GM12878 (cell line): ENCODE measurements around the gene CAPN10. TPM values are rescaled to one million over a fixed set of nuclear protein-coding genes. Genes with fewer than 3 reads are reported as not detected.

Source experiments
- ATAC-seq: fragments of 200-7000 bp; cut with Tn5 transposase; 3 replicates; pipeline ENCODE4 v1.9.1; 2020; ENCODE audit warnings: mild to moderate bottlenecking, moderate library complexity
- BruUV-seq: library from RNA; stranded (reverse); fragments of 400-500 nt; replicated peaks from 2 replicates; lab custom pipeline; 2021; lab: Mats Ljungman, UMichigan
- CTCF ChIA-PET: fragments of 300-600 bp; sonication (Branson Sonifier 250); formaldehyde crosslinking; extraction: SDS; loops from one replicate; lab custom pipeline; 2021; ENCODE audit warnings: inconsistent platforms; lab: Yijun Ruan, JAX
- POLR2A ChIA-PET: fragments of 350-600 bp; formaldehyde crosslinking; extraction: SDS; loops from one replicate; lab custom pipeline; 2021; ENCODE audit warnings: inconsistent platforms; lab: Charles Lee
- RAD21 ChIA-PET: fragments of 300-600 bp; sonication (Branson Sonifier 250); formaldehyde crosslinking; loops from one replicate; lab custom pipeline; 2023; ENCODE audit warnings: antibody characterized with exemption; ENCODE audit not compliant: unreplicated experiment; lab: Charles Lee
- SMC1A ChIA-PET: fragments of 300-600 bp; sonication (Branson Sonifier 250); formaldehyde crosslinking; loops from one replicate; lab custom pipeline; 2023; ENCODE audit not compliant: unreplicated experiment, uncharacterized antibody; lab: Charles Lee
- DNase-seq: peaks from one replicate; pipeline ENCODE4 v3.0.0-alpha.2; 2011; ENCODE audit warnings: low read depth, low spot score
- FAIRE-seq: peaks from 3 replicates; lab custom pipeline; 2011; peaks lifted over from hg19 to GRCh38; lab: Jason Lieb, UNC
- H2AFZ ChIP-seq: 2 replicates; pipeline ENCODE4 v1.6.0; 2011; ENCODE audit warnings: low read depth, low read length, control low read depth; ENCODE audit not compliant: control insufficient read depth
- H3K27ac ChIP-seq: 2 replicates; pipeline ENCODE4 v1.5.1; 2011; ENCODE audit warnings: control low read depth; ENCODE audit not compliant: control insufficient read depth, insufficient read depth
- H3K27me3 ChIP-seq, 2 experiments: replicated peaks in 1 of 2; 2 replicates each; pipeline versions ENCODE4 v1.6.0 to v1.6.1; 2011; ENCODE audit warnings: low read length in 1 of 2; ENCODE audit not compliant: control insufficient read depth in 2 of 2, insufficient read depth in 2 of 2
- H3K36me3 ChIP-seq, 2 experiments: 2 replicates each; pipeline ENCODE4 v1.5.1; 2011; ENCODE audit warnings: low read length in 1 of 2; ENCODE audit not compliant: control insufficient read depth in 2 of 2, insufficient read depth in 2 of 2
- H3K4me1 ChIP-seq: 2 replicates; pipeline ENCODE4 v1.6.1; 2011; ENCODE audit warnings: mild to moderate bottlenecking, low read length, moderate library complexity, mixed read lengths; ENCODE audit not compliant: control insufficient read depth, insufficient read depth
- H3K4me2 ChIP-seq: 2 replicates; pipeline ENCODE4 v1.6.0; 2011; ENCODE audit warnings: control low read depth; ENCODE audit not compliant: control insufficient read depth, insufficient read depth
- H3K4me3 ChIP-seq: fragments of 200-600 bp; sonication (generic); 2 replicates; pipeline ENCODE4 v1.5.1; 2016
- H3K79me2 ChIP-seq: 2 replicates; pipeline ENCODE4 v1.6.0; 2011; ENCODE audit warnings: low read length; ENCODE audit not compliant: control insufficient read depth, insufficient read depth
- H3K9ac ChIP-seq: 2 replicates; pipeline ENCODE4 v1.8.0; 2011; ENCODE audit warnings: low read length, control low read depth, mixed read lengths; ENCODE audit not compliant: control insufficient read depth, insufficient read depth
- H3K9me3 ChIP-seq: replicated peaks from 3 replicates; pipeline ENCODE4 v1.5.1; 2011; ENCODE audit warnings: mild to moderate bottlenecking, low read length; ENCODE audit not compliant: control insufficient read depth, insufficient read depth
- H4K20me1 ChIP-seq: 2 replicates; pipeline ENCODE4 v1.6.0; 2011; ENCODE audit not compliant: control insufficient read depth, insufficient read depth
- ATF7 ChIP-seq: fragments of 450-650 bp; IDR thresholded peaks from 2 replicates; pipeline ENCODE4 v1.6.1; 2016; ENCODE audit warnings: low read depth, mild to moderate bottlenecking
- BMI1 ChIP-seq: fragments of 450-650 bp; IDR thresholded peaks from 2 replicates; pipeline ENCODE4 v1.6.1; 2016; ENCODE audit warnings: mild to moderate bottlenecking, moderate library complexity, borderline replicate concordance
- CBX3 ChIP-seq: fragments of 200-600 bp; sonication (generic); IDR thresholded peaks from 2 replicates; pipeline ENCODE4 v1.6.1; 2016; ENCODE audit warnings: low read depth, borderline replicate concordance
- JUND ChIP-seq: IDR thresholded peaks from 2 replicates; pipeline ENCODE4 v1.6.1; 2012; ENCODE audit warnings: low read depth, mild to moderate bottlenecking, low read length, improper control_type of control experiment, moderate library complexity
- NRF1 ChIP-seq: conservative IDR thresholded peaks from 2 replicates; pipeline ENCODE4 v1.6.1; 2011; ENCODE audit warnings: mild to moderate bottlenecking, low read depth, low read length, improper control_type of control experiment
- POLR2AphosphoS5 ChIP-seq: IDR thresholded peaks from 2 replicates; pipeline ENCODE4 v1.6.1; 2011; ENCODE audit warnings: mild to moderate bottlenecking, low read length, inconsistent platforms
- WGBS: methylation state at CpG from one replicate; pipeline ENCODE4 v1.1.6; 2016; ENCODE audit warnings: low lambda C conversion rate; ENCODE audit not compliant: insufficient replicate concordance, insufficient coverage; ENCODE audit errors: missing lambda C conversion rate; 5-methylcytosine and 5-hydroxymethylcytosine counted together
- in situ Hi-C: fragments of 300-500 bp; cut with MboI; formaldehyde crosslinking; loops from 9 replicates; pipeline ENCODE4 v1.14.3; 2018; ENCODE audit warnings: mixed read lengths
- intact Hi-C: fragments of 100-400 bp; cut with micrococcal nuclease; formaldehyde crosslinking; loops from one replicate; pipeline ENCODE4 v1.14.2; 2022; ENCODE audit not compliant: unreplicated experiment
- polyA plus RNA-seq, 11 experiments: library from polyadenylated mRNA; depleted of rRNA in 4 of 11; unstranded in 6 of 11; stranded (reverse) in 5 of 11; fragments of >200 nt; fragmentation: Nextera tagmentation in 4 of 11; fragmentation: Illumina TruSeq in 1 of 11; extraction: Ambion mirVana in 4 of 11; extraction: Trizol in 1 of 11; gene quantifications; 1 replicate in 1 of 11; 2 replicates in 10 of 11; pipeline versions ENCODE4 v1.2.1 to v1.2.3, GENCODE V29; 2011 to 2016; ENCODE audit warnings: inconsistent platforms in 2 of 11, missing spikeins in 2 of 11, low read depth in 1 of 11
- total RNA-seq, 4 experiments: library from RNA; depleted of rRNA in 3 of 4; stranded (reverse); fragments of >200 nt in 3 of 4; fragmentation: Illumina TruSeq in 1 of 4; extraction: Trizol in 1 of 4; gene quantifications; 2 replicates each; pipeline versions ENCODE4 v1.2.1 to v1.2.3, GENCODE V29; 2013 to 2021

Gene CAPN10
- total and polyA plus RNA-seq, 10 of the 15 experiments (the other 5 are each of a cell fraction or from before 2014, with no cell fraction given), result 0.37 to 40.6 (median 17.5) TPM

- Histone ChIP-seq H3K4me3 (no peak overlapping the region), H4K20me1 (no peaks in the 10 kb centered on the region; the same call in 1 of the 2 replicates), H3K4me2 (no peak overlapping the region), H3K4me1 (peaks cover 22% of the 10 kb centered on the region), H2AFZ (no peak overlapping the region), H3K9me3 (no peaks in the 10 kb centered on the region), H3K36me3 (peaks cover 0 to 7% of the 10 kb centered on the region in 2 experiments; a peak in 3 of 4 replicates), H3K9ac (no peak overlapping the region), H3K27me3 (no peaks in the 10 kb centered on the region), H3K27ac (no peak overlapping the region), H3K79me2 (peaks cover 4% of the 10 kb centered on the region)
- WGBS, result 85% methylated on average over 20 of the region's 23 CpGs
- ChIA-PET POLR2A (interaction anchor here (1.0 kb wide), 1 partner anchor 11 kb away, joined by 3 read pairs; the partner anchor contains the start of gene CAPN10), RAD21 (no interaction called here), SMC1A (no interaction called here), CTCF (no interaction called here)
- intact Hi-C loops, result no loop called here
- TF ChIP-seq ATF7 (no peak), JUND (no peak)
- ATAC-seq, result no peak
- no peak for FAIRE-seq
- no TSS peak for BruUV-seq
- no peak for DNase-seq
- in situ Hi-C loops, result no loop called here
Observed at GRCh38 chr2:240575101-240575965, 11.2 kb upstream of the CAPN10 start.

GRCh38 chr2:240576036-240576435 is 10.5 kb upstream of the CAPN10 start:
- no peaks in the 10 kb centered on the region for H3K27me3 ChIP-seq
- H3K9me3 ChIP-seq, result no peaks in the 10 kb centered on the region; the same call in 2 of the 3 replicates
- 82% methylated on average over 6 of the region's 6 CpGs for WGBS
- SMC1A ChIA-PET, result no interaction called here
- no peak overlapping the region for H2AFZ ChIP-seq
- H3K79me2 ChIP-seq, result peaks cover 2% of the 10 kb centered on the region
- H3K4me3 ChIP-seq, result no peak overlapping the region
- H3K27ac ChIP-seq, result no peak overlapping the region
- BruUV-seq, result no TSS peak
- RAD21 ChIA-PET, result no interaction called here
- no peaks in the 10 kb centered on the region; the same call in 1 of the 2 replicates for H4K20me1 ChIP-seq
- TF ChIP-seq BMI1 (no peak), CBX3 (no peak), NRF1 (no peak), POLR2AphosphoS5 (no peak)
- no peak for ATAC-seq
- H3K4me2 ChIP-seq, result no peak overlapping the region
- FAIRE-seq, result no peak
- POLR2A ChIA-PET, result no interaction called here
- CTCF ChIA-PET, result no interaction called here
- peaks cover 0 to 7% of the 10 kb centered on the region in 2 experiments; a peak in 3 of 4 replicates for H3K36me3 ChIP-seq
- in situ Hi-C loops (no loop called here), intact Hi-C loops (no loop called here)
- H3K9ac ChIP-seq, result no peak overlapping the region
- no peak for DNase-seq
- peaks cover 25% of the 10 kb centered on the region for H3K4me1 ChIP-seq
